GM18858 (cell line): Measurements from ENCODE around the gene PIGT.

Experiments
- ATAC-seq: cut with Tn5 transposase; IDR thresholded peaks from one replicate; pipeline ENCODE4 v1.9.1; 2021; ENCODE audit not compliant: unreplicated experiment

Gene PIGT

DNA sequence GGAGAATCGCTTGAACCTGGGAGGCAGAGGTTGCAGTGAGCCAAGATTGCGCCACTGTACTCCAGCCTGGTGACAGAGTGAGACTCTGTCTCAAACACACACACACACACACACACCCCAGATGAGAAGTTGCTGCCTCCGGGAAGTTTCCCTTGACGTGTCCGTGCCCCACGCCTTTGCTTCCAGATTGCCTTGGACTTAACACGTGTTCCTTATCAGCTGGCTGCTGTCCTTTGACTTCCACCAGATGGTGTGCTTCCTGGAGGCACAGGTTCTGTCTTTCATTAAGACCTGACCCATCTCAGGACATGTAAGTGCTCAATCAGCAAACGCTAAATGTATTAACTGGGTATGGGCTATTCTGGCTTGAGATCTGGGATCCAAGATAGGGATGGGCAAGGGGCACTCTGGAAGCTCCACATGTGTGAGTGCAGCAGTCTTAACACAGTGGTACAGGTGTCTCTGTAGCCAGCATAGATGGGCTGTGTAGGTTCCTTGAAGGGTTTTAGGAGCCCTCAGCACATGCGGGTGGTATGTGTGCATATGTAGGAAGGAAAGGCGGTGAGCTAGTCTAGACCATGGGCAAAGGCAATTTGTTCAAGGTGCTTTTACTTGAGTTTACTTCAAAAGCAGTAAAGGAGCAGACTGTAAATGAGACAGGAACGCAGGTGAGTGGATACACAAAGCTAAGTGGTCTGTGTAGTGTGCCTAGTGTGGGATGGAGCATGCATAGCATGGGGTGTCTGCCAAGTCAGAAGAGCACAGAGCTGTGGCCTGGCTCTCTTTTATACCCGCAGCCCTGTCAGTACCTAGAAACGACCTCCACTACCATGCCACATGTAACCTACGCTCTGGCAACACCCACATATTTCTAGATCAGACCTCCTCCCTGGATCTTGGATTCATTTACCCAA is 11.6 kb downstream of the PIGT start:
- no peak for ATAC-seq

GRCh38 chr20:45429618-45430017 is 13.7 kb downstream of the PIGT start:
- ATAC-seq, result no peak

GRCh38 chr20:45432294-45432693 is 16.4 kb downstream of the PIGT start:
- no peak for ATAC-seq

GRCh38 chr20:45433316-45433715 is 17.4 kb downstream of the PIGT start:
- no peak for ATAC-seq

- no peak for ATAC-seq
Measured at GRCh38 chr20:45433976-45434375, 18.0 kb downstream of the PIGT start.

- no peak for ATAC-seq
Measured at GRCh38 chr20:45436732-45437485, 21.0 kb downstream of the PIGT start.

- ATAC-seq, result no peak
Measured at GRCh38 chr20:45440424-45440823, 24.5 kb downstream of the PIGT start.

GRCh38 chr20:45440891-45441685 is 25.1 kb downstream of the PIGT start:
- ATAC-seq, result no peak

DNA sequence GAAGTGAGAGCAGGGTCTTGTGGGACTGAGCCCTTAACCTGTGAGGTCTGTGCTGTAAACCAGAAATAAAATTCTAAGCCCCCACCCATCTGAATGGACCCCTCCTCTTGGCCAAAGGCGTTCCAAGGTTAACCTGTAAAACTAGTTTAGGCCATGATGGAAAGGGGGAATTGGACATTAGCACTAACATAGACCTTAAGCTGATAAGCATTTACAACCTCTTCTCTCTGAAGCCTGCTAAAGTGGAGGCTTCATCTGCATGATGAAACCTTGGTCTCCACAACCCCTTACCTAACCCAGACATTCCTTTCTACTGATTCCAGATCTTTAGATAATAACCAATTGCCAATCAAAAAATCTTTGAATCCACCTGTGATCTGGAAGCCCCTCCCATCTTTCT is 25.8 kb downstream of the PIGT start:
- ATAC-seq, result no peak

GRCh38 chr20:45444050-45444449 is 28.1 kb downstream of the PIGT start:
- ATAC-seq, result no peak

DNA sequence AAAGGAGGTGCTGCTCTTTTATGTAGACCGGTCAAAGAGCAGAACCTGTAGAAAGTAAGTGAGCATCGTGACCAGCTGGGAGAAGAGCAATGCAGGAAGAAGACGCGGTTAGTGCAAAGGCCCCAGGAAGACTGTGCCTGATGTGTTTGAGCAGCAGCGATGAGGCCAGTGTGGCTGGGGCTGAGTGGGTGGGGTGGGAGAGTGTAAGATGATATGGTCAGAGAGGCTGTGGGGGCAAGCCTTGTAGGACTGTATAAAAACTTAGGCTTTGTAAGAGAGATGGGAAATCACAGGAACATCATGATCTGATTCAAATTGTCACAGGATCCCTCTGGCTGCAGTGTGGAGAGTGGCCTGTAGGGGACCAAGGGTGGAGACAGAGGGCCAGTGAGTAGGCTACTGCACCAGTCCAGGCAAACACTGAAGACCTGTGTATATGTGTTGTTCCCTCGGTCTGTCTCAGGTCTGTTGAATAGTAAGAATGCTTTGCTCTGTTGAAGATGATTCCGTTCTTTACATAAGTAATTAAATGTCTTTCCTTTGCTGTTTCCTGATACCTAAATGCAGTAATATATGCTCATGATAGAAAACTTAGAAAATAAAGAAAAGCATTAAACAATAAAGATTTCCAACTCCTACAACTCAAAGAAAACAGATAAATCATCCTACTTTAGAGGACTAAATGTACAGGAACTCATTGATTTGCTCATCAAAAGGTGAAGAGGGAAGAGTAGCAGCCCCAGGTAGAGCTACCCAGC is 30.0 kb downstream of the PIGT start:
- no peak for ATAC-seq

- no peak for ATAC-seq
Measured at GRCh38 chr20:45448270-45448669, 32.3 kb downstream of the PIGT start.

DNA sequence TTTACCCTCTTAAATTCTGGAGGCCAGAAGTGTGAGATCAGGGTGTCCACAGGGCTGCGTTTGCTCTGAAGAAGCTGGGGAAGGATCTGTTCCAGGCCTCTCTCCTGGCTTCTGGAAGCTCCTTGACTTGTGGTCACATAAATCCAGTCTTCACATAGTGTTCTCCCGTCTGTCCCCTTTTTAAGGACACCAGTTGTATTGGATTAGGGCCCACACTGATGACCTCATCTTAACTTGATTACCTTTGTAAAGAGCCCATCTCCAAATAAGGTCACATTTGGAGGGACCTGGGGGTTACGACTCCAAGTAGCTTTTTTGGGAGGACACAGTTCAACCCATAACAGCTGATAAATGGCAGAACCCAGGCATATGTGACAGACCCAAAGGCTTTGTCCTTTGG is 33.6 kb downstream of the PIGT start:
- no peak for ATAC-seq

- no peak for ATAC-seq
Measured at GRCh38 chr20:45450097-45450818, 34.3 kb downstream of the PIGT start.

GRCh38 chr20:45452238-45452637 is 36.3 kb downstream of the PIGT start:
- no peak for ATAC-seq

- no peak for ATAC-seq
Measured at GRCh38 chr20:45452772-45453691, 37.1 kb downstream of the PIGT start.

- ATAC-seq, result no peak
Measured at GRCh38 chr20:45456632-45457031, 40.7 kb downstream of the PIGT start.

GRCh38 chr20:45459606-45460005 is 43.7 kb downstream of the PIGT start:
- ATAC-seq, result no peak

DNA sequence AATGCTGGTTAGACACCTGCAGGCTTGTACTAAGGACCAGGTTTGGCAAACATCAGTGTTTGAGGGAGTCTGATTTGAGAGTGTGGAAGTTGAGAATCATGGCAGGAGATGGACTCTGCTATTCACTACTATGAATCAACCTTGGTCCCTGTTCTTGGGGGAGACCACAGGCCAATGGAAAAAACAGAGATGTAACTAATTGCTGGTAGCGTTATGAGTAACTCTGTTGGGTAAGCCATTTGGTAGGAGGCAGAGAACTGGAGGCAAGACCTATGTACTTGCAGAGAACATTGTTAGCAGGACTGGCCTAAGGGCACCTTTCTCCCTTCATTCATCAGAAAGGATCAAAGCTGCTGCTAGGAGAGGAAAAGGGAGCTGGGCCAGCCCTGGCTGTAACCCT is 45.3 kb downstream of the PIGT start:
- no peak for ATAC-seq
